Panc1 (cell line): ENCODE results near the gene DLG4.

Source experiments
- CTCF ChIP-seq: fragments of 450-650 bp; IDR thresholded peaks from 2 replicates; pipeline ENCODE4 v1.5.1; 2017; ENCODE audit warnings: mild to moderate bottlenecking
- POLR2AphosphoS5 ChIP-seq: IDR thresholded peaks from 2 replicates; pipeline ENCODE4 v1.6.1; 2012; ENCODE audit warnings: mild to moderate bottlenecking, low read depth, low read length, moderate library complexity

DNA sequence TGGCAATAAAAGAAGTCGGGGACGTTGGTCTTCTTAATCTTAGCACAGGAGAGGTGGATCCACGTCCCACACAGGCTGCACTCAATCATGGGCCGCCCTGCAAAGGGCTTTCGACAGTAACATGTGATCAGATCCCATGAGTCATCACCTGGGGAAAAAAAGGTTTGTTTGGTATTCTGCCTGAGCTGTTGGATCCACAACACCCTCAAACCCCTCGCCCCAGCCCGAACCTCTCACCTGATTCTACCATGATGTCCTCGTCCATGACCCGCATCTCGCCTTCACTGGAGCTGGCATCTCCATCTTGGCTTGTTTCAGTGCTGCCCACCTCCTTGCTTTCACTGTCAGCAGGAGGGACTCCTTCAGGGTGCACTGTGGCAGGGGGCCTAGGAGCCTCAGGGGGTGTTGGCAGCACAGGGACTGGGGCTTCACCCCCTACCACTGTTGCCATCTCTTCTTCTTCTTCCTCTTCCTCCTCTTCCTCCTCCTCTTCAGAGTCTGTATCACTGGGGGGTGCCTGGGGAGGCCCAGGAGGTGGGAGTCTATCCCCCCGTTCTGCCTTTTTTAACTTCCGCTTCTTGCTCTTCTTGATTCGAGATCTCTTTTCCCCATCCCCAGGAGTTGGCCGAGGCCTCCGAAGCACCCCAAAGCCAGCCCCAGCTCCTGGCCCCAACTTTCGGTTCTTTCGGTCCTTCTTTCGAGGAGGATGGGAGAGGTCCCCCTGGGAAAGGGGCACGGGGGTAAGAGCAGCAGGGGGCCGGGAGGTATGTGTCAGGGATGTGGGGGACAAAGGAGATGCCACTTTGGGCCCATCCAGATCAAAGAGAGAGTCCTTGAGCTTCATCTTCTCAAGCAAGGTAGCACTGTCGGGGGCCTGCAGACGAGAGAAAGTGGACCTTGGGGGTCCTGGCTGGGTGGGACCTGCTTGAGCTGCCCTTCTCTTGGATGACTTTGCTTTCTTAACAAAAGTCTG is 16.3 kb upstream of the DLG4 start:
- TF ChIP-seq POLR2AphosphoS5 (no peak), CTCF (no peak)
